HL-60 (cell line): ENCODE data around the gene CCDC66.
"Not testable (repeated sequence)": the region's sequence is repeated elsewhere in the genome, so short reads cannot be mapped to it uniquely, and the experiment has no call there.

Source experiments
- DNase-seq, 2 experiments: peaks; one replicate each; pipeline ENCODE4 v3.0.0-alpha.2; 2010 to 2020; ENCODE audit warnings: low read depth in 1 of 2, low spot score in 1 of 2
- H3K27ac ChIP-seq: fragments of 250-450 bp; sonication (Bioruptor Pico); replicated peaks from 2 replicates; pipeline ENCODE4 v1.5.1; 2020; ENCODE audit warnings: mild to moderate bottlenecking, moderate library complexity
- H3K27me3 ChIP-seq: fragments of 250-450 bp; sonication (Bioruptor Pico); 2 replicates; pipeline ENCODE4 v1.5.1; 2021; ENCODE audit warnings: mild to moderate bottlenecking, moderate library complexity; ENCODE audit not compliant: insufficient read depth, poor library complexity, severe bottlenecking
- H3K4me3 ChIP-seq: replicated peaks from 2 replicates; pipeline ENCODE4 v1.5.1; 2011; ENCODE audit warnings: mild to moderate bottlenecking, control low read depth, low read length; ENCODE audit not compliant: insufficient read depth
- GABPA ChIP-seq: IDR thresholded peaks from 2 replicates; pipeline ENCODE4 v1.6.1; 2012; ENCODE audit warnings: low read depth
- POLR2AphosphoS5 ChIP-seq: IDR thresholded peaks from 2 replicates; pipeline ENCODE4 v1.6.1; 2012; ENCODE audit warnings: low read depth
- SPI1 ChIP-seq: IDR thresholded peaks from 2 replicates; pipeline ENCODE4 v1.6.1; 2012; ENCODE audit warnings: low read depth, mild to moderate bottlenecking, borderline replicate concordance
- TF ChIP-seq, protein P1 (sequence below): IDR thresholded peaks from one replicate; pipeline ENCODE4 v1.5.1; 2011; ENCODE audit warnings: low read length, control low read depth, inconsistent platforms; ENCODE audit not compliant: insufficient read depth
- TF ChIP-seq, protein P2 (sequence below): IDR thresholded peaks from 2 replicates; pipeline ENCODE4 v1.6.1; 2012; ENCODE audit warnings: low read depth; ENCODE audit not compliant: insufficient replicate concordance

Gene CCDC66

GRCh38 chr3:56525291-56525690 is 31.7 kb upstream of the CCDC66 start:
- no peak overlapping the region for H3K4me3 ChIP-seq
- peaks cover 8% of the 10 kb centered on the region for H3K27me3 ChIP-seq
- no peak for DNase-seq
- TF ChIP-seq, protein P1, sequence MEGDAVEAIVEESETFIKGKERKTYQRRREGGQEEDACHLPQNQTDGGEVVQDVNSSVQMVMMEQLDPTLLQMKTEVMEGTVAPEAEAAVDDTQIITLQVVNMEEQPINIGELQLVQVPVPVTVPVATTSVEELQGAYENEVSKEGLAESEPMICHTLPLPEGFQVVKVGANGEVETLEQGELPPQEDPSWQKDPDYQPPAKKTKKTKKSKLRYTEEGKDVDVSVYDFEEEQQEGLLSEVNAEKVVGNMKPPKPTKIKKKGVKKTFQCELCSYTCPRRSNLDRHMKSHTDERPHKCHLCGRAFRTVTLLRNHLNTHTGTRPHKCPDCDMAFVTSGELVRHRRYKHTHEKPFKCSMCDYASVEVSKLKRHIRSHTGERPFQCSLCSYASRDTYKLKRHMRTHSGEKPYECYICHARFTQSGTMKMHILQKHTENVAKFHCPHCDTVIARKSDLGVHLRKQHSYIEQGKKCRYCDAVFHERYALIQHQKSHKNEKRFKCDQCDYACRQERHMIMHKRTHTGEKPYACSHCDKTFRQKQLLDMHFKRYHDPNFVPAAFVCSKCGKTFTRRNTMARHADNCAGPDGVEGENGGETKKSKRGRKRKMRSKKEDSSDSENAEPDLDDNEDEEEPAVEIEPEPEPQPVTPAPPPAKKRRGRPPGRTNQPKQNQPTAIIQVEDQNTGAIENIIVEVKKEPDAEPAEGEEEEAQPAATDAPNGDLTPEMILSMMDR: no peak
- TF ChIP-seq GABPA: no peak
- TF ChIP-seq SPI1: no peak
- TF ChIP-seq, protein P2, sequence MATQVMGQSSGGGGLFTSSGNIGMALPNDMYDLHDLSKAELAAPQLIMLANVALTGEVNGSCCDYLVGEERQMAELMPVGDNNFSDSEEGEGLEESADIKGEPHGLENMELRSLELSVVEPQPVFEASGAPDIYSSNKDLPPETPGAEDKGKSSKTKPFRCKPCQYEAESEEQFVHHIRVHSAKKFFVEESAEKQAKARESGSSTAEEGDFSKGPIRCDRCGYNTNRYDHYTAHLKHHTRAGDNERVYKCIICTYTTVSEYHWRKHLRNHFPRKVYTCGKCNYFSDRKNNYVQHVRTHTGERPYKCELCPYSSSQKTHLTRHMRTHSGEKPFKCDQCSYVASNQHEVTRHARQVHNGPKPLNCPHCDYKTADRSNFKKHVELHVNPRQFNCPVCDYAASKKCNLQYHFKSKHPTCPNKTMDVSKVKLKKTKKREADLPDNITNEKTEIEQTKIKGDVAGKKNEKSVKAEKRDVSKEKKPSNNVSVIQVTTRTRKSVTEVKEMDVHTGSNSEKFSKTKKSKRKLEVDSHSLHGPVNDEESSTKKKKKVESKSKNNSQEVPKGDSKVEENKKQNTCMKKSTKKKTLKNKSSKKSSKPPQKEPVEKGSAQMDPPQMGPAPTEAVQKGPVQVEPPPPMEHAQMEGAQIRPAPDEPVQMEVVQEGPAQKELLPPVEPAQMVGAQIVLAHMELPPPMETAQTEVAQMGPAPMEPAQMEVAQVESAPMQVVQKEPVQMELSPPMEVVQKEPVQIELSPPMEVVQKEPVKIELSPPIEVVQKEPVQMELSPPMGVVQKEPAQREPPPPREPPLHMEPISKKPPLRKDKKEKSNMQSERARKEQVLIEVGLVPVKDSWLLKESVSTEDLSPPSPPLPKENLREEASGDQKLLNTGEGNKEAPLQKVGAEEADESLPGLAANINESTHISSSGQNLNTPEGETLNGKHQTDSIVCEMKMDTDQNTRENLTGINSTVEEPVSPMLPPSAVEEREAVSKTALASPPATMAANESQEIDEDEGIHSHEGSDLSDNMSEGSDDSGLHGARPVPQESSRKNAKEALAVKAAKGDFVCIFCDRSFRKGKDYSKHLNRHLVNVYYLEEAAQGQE: no peak
- H3K27ac ChIP-seq: no peak overlapping the region

DNA sequence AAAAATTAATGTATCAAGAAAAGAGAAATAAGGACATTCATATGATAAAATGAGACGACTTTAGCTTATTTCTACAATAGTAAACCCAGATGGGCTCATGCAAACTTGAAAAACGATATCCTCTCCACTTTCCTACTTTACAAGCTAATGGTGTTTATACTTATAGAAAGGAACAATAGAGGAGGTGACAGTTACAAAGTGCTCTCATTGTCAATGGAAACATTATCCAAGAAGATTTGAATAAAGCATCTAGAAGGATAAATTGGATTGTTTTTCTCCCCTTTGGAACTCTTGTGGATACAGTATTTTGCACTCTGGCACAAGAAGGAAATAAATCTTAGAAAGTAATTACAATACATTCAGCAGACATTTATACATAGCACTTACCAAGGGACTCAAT is 20.2 kb upstream of the CCDC66 start:
- Histone ChIP-seq H3K4me3 (no peak overlapping the region), H3K27ac (no peak overlapping the region), H3K27me3 (peaks cover 2% of the 10 kb centered on the region)
- TF ChIP-seq SPI1: no peak
- no peak for DNase-seq

DNA sequence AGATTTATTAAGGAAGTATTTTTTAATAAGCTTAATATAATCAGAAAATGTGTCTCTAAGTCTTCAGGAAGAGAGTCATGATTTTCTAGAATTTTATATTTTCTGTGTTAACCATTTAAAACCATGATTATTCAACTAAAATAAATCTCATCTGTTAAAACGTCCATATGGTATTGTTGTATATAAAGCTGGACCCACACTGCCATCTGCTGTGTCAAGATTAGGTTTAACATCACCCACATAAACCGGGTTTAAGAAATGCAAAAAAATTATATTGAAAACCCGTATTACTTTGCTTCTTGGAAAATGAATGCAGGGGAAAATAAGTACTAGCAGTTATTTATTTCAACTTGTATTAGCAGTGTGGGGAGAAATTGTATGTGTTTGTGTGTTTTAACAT is 9.5 kb upstream of the CCDC66 start:
- Histone ChIP-seq H3K27me3 (peaks cover 7% of the 10 kb centered on the region), H3K27ac (no peak overlapping the region), H3K4me3 (no peak overlapping the region)
- TF ChIP-seq POLR2AphosphoS5 (no peak), SPI1 (no peak), GABPA (no peak)
- TF ChIP-seq, protein P2: no peak
- TF ChIP-seq, protein P1: no peak
- no peak for DNase-seq

DNA sequence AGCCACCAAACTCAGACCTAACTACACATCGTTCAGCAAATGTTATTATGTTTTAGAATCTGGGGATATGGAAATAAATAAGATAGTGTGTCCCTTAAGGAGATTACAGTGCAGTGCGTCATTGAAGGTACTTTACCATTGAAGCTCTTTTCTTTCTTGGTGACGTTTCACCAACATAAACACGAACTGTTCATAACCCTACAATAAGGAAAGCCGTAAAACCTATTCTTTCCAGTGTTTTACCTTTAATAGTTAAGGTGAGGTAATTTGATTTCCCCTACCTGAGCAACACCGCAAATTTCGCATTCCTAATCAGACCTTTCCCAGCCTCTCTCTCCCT is 826 bp downstream of the CCDC66 start:
- peak overlapping the region; percentile 84 for H3K27ac ChIP-seq
- no peak for DNase-seq
- peak overlapping the region; percentile 59 for H3K4me3 ChIP-seq
- TF ChIP-seq POLR2AphosphoS5 (no peak), GABPA (no peak)
- H3K27me3 ChIP-seq: peaks cover 5% of the 10 kb centered on the region

- DNase-seq: no peak
- Histone ChIP-seq H3K27me3 (no peaks in the 10 kb centered on the region), H3K27ac (no peak overlapping the region), H3K4me3 (no peak overlapping the region)
- TF ChIP-seq POLR2AphosphoS5 (no peak), SPI1 (no peak), GABPA (no peak)
- TF ChIP-seq, protein P1: no peak
- TF ChIP-seq, protein P2: no peak
These were observed 16.5 kb downstream of the CCDC66 start for GRCh38 chr3:56573501-56573900.

DNA sequence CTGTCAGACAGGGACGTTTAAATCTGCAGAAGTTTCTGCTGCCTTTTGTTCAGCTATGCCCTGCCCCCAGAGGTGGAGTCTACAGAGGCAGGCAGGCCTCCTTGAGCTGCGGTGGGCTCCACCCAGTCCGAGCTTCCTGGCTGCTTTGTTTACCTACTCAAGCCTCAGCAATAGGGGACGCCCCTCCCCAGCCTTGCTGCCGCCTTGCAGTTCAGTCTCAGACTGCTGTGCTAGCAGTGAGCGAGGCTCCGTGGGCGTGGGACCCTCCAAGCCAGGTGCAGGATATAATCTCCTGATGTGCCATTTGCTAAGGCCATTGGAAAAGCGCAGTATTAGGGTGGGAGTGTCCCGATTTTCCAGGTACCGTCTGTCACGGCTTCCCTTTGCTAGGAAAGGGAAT is 25.0 kb downstream of the CCDC66 start:
- not testable (repeated sequence) for H3K27me3 ChIP-seq, H3K27ac ChIP-seq, DNase-seq, H3K4me3 ChIP-seq

DNA sequence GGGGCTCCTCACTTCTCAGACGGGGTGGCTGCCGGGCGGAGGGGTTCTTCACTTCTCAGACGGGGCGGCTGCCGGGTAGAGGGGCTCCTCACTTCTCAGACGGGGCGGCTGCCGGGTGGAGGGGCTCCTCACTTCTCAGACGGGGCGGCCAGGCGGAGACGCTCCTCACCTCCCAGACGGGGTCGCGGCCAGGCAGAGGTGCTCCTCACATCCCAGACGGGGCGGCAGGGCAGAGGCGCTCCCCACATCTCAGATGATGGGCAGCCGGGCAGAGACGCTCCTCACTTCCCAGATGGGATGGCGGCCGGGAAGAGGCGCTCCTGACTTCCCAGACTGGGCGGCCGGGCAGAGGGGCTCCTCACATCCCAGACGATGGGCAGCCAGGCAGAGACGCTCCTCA is 27.3 kb downstream of the CCDC66 start:
- H3K27me3 ChIP-seq, H3K4me3 ChIP-seq, H3K27ac ChIP-seq, DNase-seq: not testable (repeated sequence)
